Rectal smooth muscle tissue (tissue), 1 donor: ENCODE data around the gene WNT3A.
A peak's percentile ranks its signal among the peaks of the same experiment; 100 is the strongest.

ENCODE experiments used
- H3K27ac ChIP-seq: one replicate; pipeline ENCODE4 v1.7.0; 2013; ENCODE audit warnings: low read depth, low read length, inconsistent platforms
- H3K27me3 ChIP-seq: one replicate; pipeline ENCODE4 v1.7.0; 2013; ENCODE audit warnings: low read length; ENCODE audit not compliant: control insufficient read depth, insufficient read depth
- H3K36me3 ChIP-seq: one replicate; pipeline ENCODE4 v1.7.0; 2013; ENCODE audit warnings: low read length; ENCODE audit not compliant: control insufficient read depth, insufficient read depth
- H3K4me1 ChIP-seq: one replicate; pipeline ENCODE4 v1.7.0; 2013; ENCODE audit warnings: low read length; ENCODE audit not compliant: control insufficient read depth, insufficient read depth
- H3K4me3 ChIP-seq: one replicate; pipeline ENCODE4 v1.7.0; 2013; ENCODE audit warnings: low read length
- H3K9ac ChIP-seq: one replicate; pipeline ENCODE4 v1.7.0; 2013; ENCODE audit warnings: low read length

The WNT3A gene

GRCh38 chr1:228106800-228107054 is 99.9 kb downstream of the WNT3A start:
- Histone ChIP-seq H3K27ac (no peak overlapping the region), H3K4me1 (peaks cover 8% of the 10 kb centered on the region), H3K27me3 (no peaks in the 10 kb centered on the region), H3K36me3 (peaks cover 8% of the 10 kb centered on the region), H3K9ac (no peak overlapping the region), H3K4me3 (no peak overlapping the region)

- Histone ChIP-seq H3K36me3 (peaks cover 8% of the 10 kb centered on the region), H3K27me3 (no peaks in the 10 kb centered on the region), H3K9ac (no peak overlapping the region), H3K27ac (no peak overlapping the region), H3K4me3 (no peak overlapping the region), H3K4me1 (peaks cover 8% of the 10 kb centered on the region)
These were observed 100.8 kb downstream of the WNT3A start for GRCh38 chr1:228107636-228108035.

GRCh38 chr1:228108055-228108690 is 101.4 kb downstream of the WNT3A start:
- Histone ChIP-seq H3K9ac (peak overlapping the region; percentile 96), H3K27ac (peak overlapping the region; percentile 93), H3K4me1 (peaks cover 8% of the 10 kb centered on the region), H3K4me3 (peak overlapping the region; percentile 99), H3K27me3 (no peaks in the 10 kb centered on the region), H3K36me3 (peaks cover 8% of the 10 kb centered on the region)

- H3K4me1 ChIP-seq, result peaks cover 7% of the 10 kb centered on the region
- peak overlapping the region; percentile 93 for H3K27ac ChIP-seq
- peak overlapping the region; percentile 96 for H3K9ac ChIP-seq
- no peaks in the 10 kb centered on the region for H3K27me3 ChIP-seq
- peaks cover 8% of the 10 kb centered on the region for H3K36me3 ChIP-seq
- peak overlapping the region; percentile 99 for H3K4me3 ChIP-seq
These were observed 101.9 kb downstream of the WNT3A start for GRCh38 chr1:228108742-228109072.

- peaks cover 8% of the 10 kb centered on the region for H3K36me3 ChIP-seq
- no peaks in the 10 kb centered on the region for H3K27me3 ChIP-seq
- peak within 1 kb of the TSS; percentile 99 for H3K4me3 ChIP-seq
- H3K4me1 ChIP-seq, result peaks cover 5% of the 10 kb centered on the region
- H3K27ac ChIP-seq, result peak within 1 kb of the TSS; percentile 93
- H3K9ac ChIP-seq, result peak within 1 kb of the TSS; percentile 96
These were observed 102.5 kb downstream of the WNT3A start, which contains the start of gene MRPL55 for GRCh38 chr1:228109073-228109961. MRPL55 (minus strand) TSS chr1:228109299; CDS start chr1:228108260, 1,039 bp downstream.

- Histone ChIP-seq H3K27me3 (no peaks in the 10 kb centered on the region), H3K9ac (peak overlapping the region; percentile 72), H3K27ac (peak overlapping the region; percentile 90), H3K36me3 (peaks cover 8% of the 10 kb centered on the region), H3K4me3 (peak overlapping the region; percentile 76), H3K4me1 (peaks cover 5% of the 10 kb centered on the region)
These were observed 103.2 kb downstream of the WNT3A start for GRCh38 chr1:228109962-228110488.

- peaks cover 5% of the 10 kb centered on the region for H3K4me1 ChIP-seq
- H3K27me3 ChIP-seq, result no peaks in the 10 kb centered on the region
- H3K9ac ChIP-seq, result no peak overlapping the region
- peaks cover 8% of the 10 kb centered on the region for H3K36me3 ChIP-seq
- no peak overlapping the region for H3K27ac ChIP-seq
- H3K4me3 ChIP-seq, result peak overlapping the region; percentile 76
These were observed 103.8 kb downstream of the WNT3A start for GRCh38 chr1:228110556-228110955.
